Cardiac fibroblast (primary cell): Measurements from ENCODE around the gene SLC39A2.

Experiments
- DNase-seq, 2 donors: peaks; one replicate each; pipeline versions ENCODE4 v3.0.0 to v3.0.0-alpha.2; 2010; ENCODE audit warnings: low read depth in 2 of 2
- H3K4me3 ChIP-seq, 2 donors: replicated peaks in 1 of 2; 1 replicate in 1 of 2; 2 replicates in 1 of 2; pipeline ENCODE4 v1.5.1; 2011; ENCODE audit warnings: low read depth in 2 of 2, low read length in 2 of 2, mild to moderate bottlenecking in 2 of 2, moderate library complexity in 1 of 2
- TF ChIP-seq, protein P1 (sequence below): IDR thresholded peaks from one replicate; pipeline ENCODE4 v1.5.1; 2011; ENCODE audit warnings: low read depth, mild to moderate bottlenecking, low read length, inconsistent platforms

The SLC39A2 gene

DNA sequence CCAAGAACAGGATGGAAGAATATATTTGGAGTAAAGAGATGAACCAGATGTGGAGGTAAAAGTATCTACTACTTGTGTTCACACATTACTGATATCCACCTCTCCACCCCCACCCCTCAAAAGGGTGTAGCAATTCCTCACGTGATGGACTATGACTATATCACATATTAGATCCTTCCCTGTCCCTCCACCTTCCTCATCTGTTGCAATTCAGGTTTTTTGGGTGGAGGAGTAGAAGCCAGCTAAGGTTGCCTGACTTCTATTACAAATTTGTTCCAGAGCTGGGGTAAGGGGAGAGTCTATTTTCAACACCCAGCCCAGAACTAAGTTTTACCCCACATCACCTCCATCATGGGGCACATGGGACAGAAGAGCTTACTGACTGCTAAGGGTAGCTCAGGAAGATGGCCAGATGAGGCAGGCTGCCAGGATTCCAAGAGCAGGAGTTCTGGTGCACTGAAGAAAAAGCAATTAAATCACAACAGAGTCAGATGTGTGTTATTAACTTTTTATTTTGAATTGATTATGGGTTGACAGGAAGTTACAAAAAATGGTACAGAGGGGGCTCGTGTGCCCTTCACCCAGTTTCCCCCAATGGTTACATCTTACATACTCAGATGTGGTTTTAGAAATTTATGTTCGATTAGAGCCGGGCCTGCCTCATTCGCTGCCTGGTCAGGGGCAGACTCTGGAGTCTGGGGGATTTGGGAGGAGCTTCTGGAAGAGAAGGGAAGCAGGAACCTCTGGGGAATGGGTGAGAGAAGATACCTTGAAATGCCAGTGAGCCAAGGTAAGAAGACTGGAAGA lies 33.4 kb downstream of the SLC39A2 start:
- no peak for DNase-seq
- no peak overlapping the region for H3K4me3 ChIP-seq
- TF ChIP-seq, protein P1, sequence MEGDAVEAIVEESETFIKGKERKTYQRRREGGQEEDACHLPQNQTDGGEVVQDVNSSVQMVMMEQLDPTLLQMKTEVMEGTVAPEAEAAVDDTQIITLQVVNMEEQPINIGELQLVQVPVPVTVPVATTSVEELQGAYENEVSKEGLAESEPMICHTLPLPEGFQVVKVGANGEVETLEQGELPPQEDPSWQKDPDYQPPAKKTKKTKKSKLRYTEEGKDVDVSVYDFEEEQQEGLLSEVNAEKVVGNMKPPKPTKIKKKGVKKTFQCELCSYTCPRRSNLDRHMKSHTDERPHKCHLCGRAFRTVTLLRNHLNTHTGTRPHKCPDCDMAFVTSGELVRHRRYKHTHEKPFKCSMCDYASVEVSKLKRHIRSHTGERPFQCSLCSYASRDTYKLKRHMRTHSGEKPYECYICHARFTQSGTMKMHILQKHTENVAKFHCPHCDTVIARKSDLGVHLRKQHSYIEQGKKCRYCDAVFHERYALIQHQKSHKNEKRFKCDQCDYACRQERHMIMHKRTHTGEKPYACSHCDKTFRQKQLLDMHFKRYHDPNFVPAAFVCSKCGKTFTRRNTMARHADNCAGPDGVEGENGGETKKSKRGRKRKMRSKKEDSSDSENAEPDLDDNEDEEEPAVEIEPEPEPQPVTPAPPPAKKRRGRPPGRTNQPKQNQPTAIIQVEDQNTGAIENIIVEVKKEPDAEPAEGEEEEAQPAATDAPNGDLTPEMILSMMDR = no peak

DNA sequence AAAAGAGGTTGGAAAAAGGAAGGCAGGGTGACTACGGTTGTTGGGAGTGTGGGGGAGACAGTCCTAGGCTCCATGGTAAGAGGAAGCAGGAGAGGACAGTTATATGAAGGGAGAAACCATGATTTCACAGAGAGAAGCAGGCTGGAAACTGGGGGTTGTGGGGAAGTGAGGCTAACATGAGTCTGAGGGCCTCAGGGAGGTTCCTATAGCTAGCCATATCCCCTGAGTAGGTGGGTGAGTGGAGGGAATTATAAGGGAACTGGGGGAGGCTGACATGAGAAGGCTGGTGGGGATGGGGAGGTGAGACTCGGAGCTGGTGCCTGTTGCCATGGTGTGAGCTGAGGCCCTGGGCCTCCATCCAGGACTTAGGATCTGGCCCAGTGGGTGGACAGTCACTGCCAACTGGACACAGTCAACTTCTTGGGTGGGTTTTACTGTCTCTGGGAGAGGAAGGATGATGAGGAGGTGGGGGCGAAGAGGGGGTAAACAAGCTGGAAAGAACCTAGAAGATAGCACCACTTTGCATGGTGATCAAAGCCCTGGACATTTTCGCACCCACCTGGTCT lies 34.1 kb downstream of the SLC39A2 start:
- H3K4me3 ChIP-seq = no peak overlapping the region
- DNase-seq = no peak
- TF ChIP-seq, protein P1 = no peak

DNA sequence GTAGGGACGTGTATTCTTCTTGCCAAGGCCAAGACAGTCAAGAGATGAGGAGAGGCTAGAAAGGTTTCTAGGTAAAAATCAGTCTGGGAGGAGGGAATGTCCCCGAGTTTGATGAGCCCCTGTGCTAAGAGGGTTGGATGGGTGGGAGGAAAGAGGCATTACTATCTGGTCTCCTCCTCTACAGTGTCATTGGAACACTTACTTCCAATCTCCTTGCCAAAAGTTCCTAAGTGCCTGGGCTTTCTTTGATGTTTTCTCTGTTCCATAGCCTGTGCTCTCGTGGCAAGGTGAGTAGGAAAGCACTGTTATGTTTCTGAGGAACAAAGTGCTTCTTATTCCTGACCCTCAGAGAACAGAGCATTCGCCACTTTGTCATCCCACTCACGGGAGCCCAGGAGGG lies 35.6 kb downstream of the SLC39A2 start, which contains the start of gene RNASE13:
Gene RNASE13 (minus strand): TSS at position 101 of the 400 bp plus-strand sequence. CDS start 519 bp downstream, outside the sequence.
- TF ChIP-seq, protein P1 = no peak
- no peak for DNase-seq
- no peak within 1 kb of the TSS for H3K4me3 ChIP-seq

DNA sequence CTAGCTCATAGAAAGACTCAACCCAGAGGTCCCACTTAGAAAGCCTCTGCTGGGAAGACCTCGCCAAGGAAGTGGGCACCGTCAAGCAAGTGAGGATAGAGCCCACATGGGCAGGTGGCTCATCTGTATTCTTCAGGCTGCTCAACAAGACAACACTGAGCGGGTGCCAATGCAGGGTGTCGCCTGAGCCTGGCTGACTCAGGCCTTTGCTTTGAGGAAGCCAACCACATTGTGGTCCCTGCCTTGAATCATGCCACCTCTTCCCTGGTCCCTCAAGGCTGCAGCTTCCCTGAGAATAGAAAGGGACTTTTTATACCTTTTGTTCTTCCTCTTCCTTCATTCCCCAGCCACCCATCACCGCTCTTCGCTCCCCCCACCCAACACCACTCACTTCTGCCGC lies 37.7 kb downstream of the SLC39A2 start:
- no peak for DNase-seq
- TF ChIP-seq, protein P1 = no peak
- H3K4me3 ChIP-seq = no peak overlapping the region

DNA sequence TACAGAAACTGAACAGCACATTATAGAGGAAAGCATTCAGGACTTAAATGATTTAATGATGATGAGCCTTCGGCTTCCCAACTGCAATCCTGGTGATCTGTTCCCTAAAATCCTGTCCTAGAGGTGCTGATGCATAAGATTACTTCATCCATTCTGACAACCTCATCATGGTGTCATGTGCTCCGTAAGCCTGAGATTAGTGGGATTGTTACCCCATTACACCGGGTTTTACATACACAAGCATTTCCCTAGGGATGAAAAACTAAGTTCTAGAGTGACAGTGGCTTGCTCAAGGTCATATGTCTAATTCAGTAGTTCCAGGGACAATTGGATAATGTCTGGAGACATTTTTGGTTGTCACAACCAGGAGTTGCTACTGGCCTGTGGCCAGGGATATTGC lies 38.1 kb downstream of the SLC39A2 start:
- no peak for DNase-seq
- H3K4me3 ChIP-seq = no peak overlapping the region
- TF ChIP-seq, protein P1 = no peak

DNA sequence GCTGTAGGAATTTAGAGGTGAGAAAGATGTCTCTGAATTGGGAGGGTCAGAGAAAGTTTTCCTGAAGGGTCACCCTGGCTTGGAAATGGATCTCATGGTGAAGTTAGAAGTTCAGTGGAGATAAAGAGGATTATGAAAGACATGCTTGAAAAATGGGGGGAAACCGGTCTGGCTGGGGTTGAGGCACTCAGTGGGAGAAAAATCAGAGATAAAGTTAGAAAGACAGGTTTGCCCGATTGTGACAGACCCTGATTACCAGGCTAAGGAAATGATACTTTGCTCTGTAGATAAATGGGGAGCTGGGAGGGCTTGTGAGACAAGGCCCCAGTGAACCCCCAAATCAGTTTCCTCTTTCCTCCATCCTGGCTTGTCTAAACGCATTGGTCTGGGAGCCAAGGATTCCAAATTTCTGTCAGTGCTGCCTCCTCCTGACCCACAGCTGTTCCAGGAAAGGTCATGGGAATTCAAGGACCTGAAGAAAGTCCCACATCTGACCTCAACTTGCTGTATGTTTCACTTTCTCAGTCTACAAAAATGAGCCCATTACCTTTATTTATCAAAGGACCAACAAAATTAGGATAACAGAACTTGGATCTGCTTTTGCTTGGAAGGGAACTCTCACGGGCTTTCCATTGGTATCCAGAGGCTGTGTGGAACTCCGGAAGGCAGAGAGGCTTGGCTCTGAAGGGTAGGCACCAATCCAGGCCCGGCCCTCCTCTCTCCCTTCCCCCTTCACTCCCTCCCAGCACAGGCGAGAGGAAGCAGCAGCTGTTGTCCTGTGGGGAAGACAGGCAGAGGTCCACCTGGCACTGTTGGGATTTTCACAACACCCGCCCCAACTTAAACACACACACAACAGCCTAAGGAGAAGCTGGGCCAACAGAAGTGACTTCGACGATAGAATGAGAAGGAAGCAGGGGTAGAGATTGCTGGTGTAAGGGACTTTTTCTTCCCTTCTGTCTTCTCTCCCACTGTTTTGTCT lies 39.6 kb downstream of the SLC39A2 start:
- peak; percentile 47 to 92 for DNase-seq
- TF ChIP-seq, protein P1 = no peak
- no peak overlapping the region for H3K4me3 ChIP-seq
